Stomach (tissue), 9 donors: ENCODE results near the gene ATXN7L2. TPM values are rescaled to one million over a fixed set of nuclear protein-coding genes. Genes with fewer than 3 reads are reported as not detected.

ENCODE experiments used
- DNase-seq, 2 donors: peaks; one replicate each; pipeline versions ENCODE4 v3.0.0 to v3.0.0-alpha.2; 2013 to 2019
- H3K27ac ChIP-seq, 5 donors: fragments of 200-600 bp in 4 of 5; sonication (generic) in 4 of 5; one replicate each; pipeline ENCODE4 v1.5.1; 2013 to 2019; ENCODE audit warnings: mild to moderate bottlenecking in 1 of 5, moderate library complexity in 1 of 5
- H3K27me3 ChIP-seq, 3 donors: fragments of 200-600 bp; sonication (generic); one replicate each; pipeline ENCODE4 v1.5.1; 2017 to 2019; ENCODE audit warnings: mixed run types in 1 of 3
- H3K36me3 ChIP-seq, 4 donors: fragments of 200-600 bp; sonication (generic); 1 replicate in 3 of 4; 2 replicates in 1 of 4; pipeline ENCODE4 v1.5.1; 2016 to 2019
- H3K4me1 ChIP-seq, 4 donors: fragments of 200-600 bp; sonication (generic); one replicate each; pipeline ENCODE4 v1.5.1; 2016 to 2019
- H3K4me3 ChIP-seq, 4 donors: fragments of 200-600 bp; sonication (generic) in 3 of 4; one replicate each; pipeline ENCODE4 v1.5.1; 2016 to 2019; ENCODE audit warnings: mild to moderate bottlenecking in 1 of 4
- H3K9me3 ChIP-seq, 4 donors: fragments of 200-600 bp; sonication (generic); one replicate each; pipeline ENCODE4 v1.5.1; 2016 to 2019
- EP300 ChIP-seq: sonication (generic); formaldehyde crosslinking; IDR thresholded peaks from one replicate; pipeline ENCODE4 v1.6.1; 2017; ENCODE audit warnings: antibody characterized with exemption
- POLR2A ChIP-seq, 4 donors: fragments of 450-650 bp; IDR thresholded peaks; one replicate each; pipeline ENCODE4 v1.6.1; 2016; ENCODE audit warnings: antibody characterized with exemption in 4 of 4, control low read depth in 2 of 4, mild to moderate bottlenecking in 1 of 4, moderate library complexity in 1 of 4
- POLR2AphosphoS5 ChIP-seq, 3 donors: sonication (generic); formaldehyde crosslinking; IDR thresholded peaks; one replicate each; pipeline ENCODE4 v1.6.1; 2016; ENCODE audit warnings: antibody characterized with exemption in 3 of 3
- WGBS, 5 donors: extraction: QIAGEN DNeasy Blood & Tissue Kit in 3 of 5; methylation state at CpG; one replicate each; pipeline versions ENCODE4 v1.1.5 to v1.1.7; 2013 to 2018; 5-methylcytosine and 5-hydroxymethylcytosine counted together
- intact Hi-C: fragments of 100-400 bp; cut with DNase I; formaldehyde crosslinking; loops from one replicate; pipeline ENCODE4 v1.15.1; 2023; ENCODE audit warnings: low total_unique reads
- polyA plus RNA-seq, 3 donors: library from polyadenylated mRNA; stranded (reverse); fragments of 200-250 nt; gene quantifications; one replicate each; pipeline ENCODE4 v1.2.3, GENCODE V29; 2013
- total RNA-seq, 5 donors: library from RNA; depleted of rRNA; stranded (reverse); fragments of >200 nt; gene quantifications; one replicate each; pipeline versions ENCODE4 v1.1.0 to v1.2.3, GENCODE V29; 2014 to 2016
- TF ChIP-seq, protein P1 (sequence below), 7 experiments: fragments of 450-650 bp in 4 of 7; fragments of 200-600 bp in 3 of 7; sonication (generic) in 3 of 7; IDR thresholded peaks; one replicate each; pipeline ENCODE4 v1.5.1; 2016 to 2019; ENCODE audit warnings: antibody characterized with exemption in 7 of 7, control low read depth in 2 of 7, mild to moderate bottlenecking in 1 of 7
- donor health status: healthy with polysubstance abuse.
- donor health status: Bipolar disorder and iron deficiency.
- donor health status: healthy.

Gene ATXN7L2
- total and polyA plus RNA-seq, 8 donors: 0.29 to 6.3 (median 4.0) TPM; not detected in 1

DNA sequence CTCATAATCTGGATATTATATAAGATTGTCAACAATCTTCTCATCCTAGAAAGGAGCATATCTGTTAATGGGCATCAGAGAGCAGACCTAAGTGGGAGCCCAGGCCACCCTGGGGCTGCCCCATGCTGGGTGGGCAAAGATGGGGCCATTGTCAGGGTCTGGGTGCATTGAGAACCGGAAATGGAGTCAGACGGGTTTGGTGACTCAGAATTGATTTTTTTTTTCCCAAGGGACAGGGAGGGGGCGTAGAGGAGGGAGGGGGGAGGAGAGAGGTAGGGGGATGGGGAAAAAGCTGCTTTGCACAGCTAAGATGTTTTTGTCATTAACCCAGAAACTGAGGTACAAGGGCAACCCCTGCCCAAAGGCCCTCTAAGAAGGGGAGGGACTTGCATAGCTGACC is 1.3 kb downstream of the ATXN7L2 start:
- intact Hi-C loops: no loop called here
- peak overlapping the region in 3 of 4 donors; percentile 74 to 87 (median 83) for H3K4me3 ChIP-seq
- H3K27me3 ChIP-seq: no peaks in the 10 kb centered on the region
- H3K9me3 ChIP-seq: no peaks in the 10 kb centered on the region
- TF ChIP-seq, protein P1, sequence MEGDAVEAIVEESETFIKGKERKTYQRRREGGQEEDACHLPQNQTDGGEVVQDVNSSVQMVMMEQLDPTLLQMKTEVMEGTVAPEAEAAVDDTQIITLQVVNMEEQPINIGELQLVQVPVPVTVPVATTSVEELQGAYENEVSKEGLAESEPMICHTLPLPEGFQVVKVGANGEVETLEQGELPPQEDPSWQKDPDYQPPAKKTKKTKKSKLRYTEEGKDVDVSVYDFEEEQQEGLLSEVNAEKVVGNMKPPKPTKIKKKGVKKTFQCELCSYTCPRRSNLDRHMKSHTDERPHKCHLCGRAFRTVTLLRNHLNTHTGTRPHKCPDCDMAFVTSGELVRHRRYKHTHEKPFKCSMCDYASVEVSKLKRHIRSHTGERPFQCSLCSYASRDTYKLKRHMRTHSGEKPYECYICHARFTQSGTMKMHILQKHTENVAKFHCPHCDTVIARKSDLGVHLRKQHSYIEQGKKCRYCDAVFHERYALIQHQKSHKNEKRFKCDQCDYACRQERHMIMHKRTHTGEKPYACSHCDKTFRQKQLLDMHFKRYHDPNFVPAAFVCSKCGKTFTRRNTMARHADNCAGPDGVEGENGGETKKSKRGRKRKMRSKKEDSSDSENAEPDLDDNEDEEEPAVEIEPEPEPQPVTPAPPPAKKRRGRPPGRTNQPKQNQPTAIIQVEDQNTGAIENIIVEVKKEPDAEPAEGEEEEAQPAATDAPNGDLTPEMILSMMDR (IDR thresholded peaks at IDR 0.05): no peak
- TF ChIP-seq POLR2A (IDR thresholded peaks at IDR 0.05) (no peak), EP300 (no peak), POLR2AphosphoS5 (IDR thresholded peaks at IDR 0.05) (no peak)
- no peak overlapping the region for H3K27ac ChIP-seq
- DNase-seq: no peak
- H3K36me3 ChIP-seq: peaks cover 7 to 37% (median 34%) of the 10 kb centered on the region in 4 donors
- peaks cover 12 to 27% (median 24%) of the 10 kb centered on the region in 4 donors for H3K4me1 ChIP-seq
- WGBS, 5 donors: 0 to 30% (median 17%) methylated on average over 3 of the region's 3 CpGs

GRCh38 chr1:109487261-109487660 is 3.6 kb downstream of the ATXN7L2 start:
- TF ChIP-seq EP300: no peak
- TF ChIP-seq, protein P1 (IDR thresholded peaks at IDR 0.05): no peak
- TF ChIP-seq POLR2AphosphoS5 (IDR thresholded peaks at IDR 0.05): no peak
- no peak for TF ChIP-seq POLR2A (IDR thresholded peaks at IDR 0.05)
- no peak for DNase-seq
- intact Hi-C loops: no loop called here
- H3K4me3 ChIP-seq: no peak overlapping the region
- WGBS, 5 donors: 61 to 77% (median 69%) methylated on average over 5 of the region's 5 CpGs
- H3K9me3 ChIP-seq: no peaks in the 10 kb centered on the region
- H3K27me3 ChIP-seq: no peaks in the 10 kb centered on the region
- peaks cover 12 to 33% (median 27%) of the 10 kb centered on the region in 4 donors for H3K4me1 ChIP-seq
- no peak overlapping the region for H3K27ac ChIP-seq
- peaks cover 7 to 53% (median 35%) of the 10 kb centered on the region in 4 donors for H3K36me3 ChIP-seq

GRCh38 chr1:109488201-109488600 is 4.5 kb downstream of the ATXN7L2 start:
- WGBS, 5 donors: 76 to 82% (median 77%) methylated on average over 5 of the region's 5 CpGs
- peaks cover 7 to 56% (median 35%) of the 10 kb centered on the region in 4 donors for H3K36me3 ChIP-seq
- intact Hi-C loops: no loop called here

DNA sequence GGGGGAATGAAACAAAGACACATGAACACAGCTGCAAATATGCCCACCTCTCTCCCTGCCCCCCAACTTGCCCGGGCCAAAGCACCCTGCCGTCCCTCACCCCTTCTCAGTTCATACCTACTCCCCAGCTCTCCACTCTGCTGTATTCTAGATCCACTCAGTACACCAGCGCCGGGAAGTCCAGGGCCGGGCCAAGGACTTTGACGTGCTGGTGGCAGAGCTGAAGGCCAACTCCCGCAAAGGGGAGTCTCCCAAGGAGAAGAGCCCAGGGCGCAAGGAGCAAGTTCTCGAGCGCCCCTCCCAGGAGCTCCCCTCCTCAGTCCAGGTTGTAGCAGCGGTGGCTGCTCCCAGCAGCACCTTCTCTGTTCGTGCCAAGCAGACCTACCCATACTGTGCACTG is 5.0 kb downstream of the ATXN7L2 start:
- DNase-seq: no peak
- Histone ChIP-seq H3K27ac (no peak overlapping the region), H3K4me3 (no peak overlapping the region), H3K36me3 (peaks cover 7 to 56% (median 35%) of the 10 kb centered on the region in 4 donors), H3K9me3 (no peaks in the 10 kb centered on the region), H3K27me3 (no peaks in the 10 kb centered on the region), H3K4me1 (peaks cover 12 to 34% (median 24%) of the 10 kb centered on the region in 4 donors)
- intact Hi-C loops: no loop called here
- no peak for TF ChIP-seq EP300
- no peak for TF ChIP-seq POLR2AphosphoS5 (IDR thresholded peaks at IDR 0.05)
- TF ChIP-seq POLR2A (IDR thresholded peaks at IDR 0.05): no peak
- TF ChIP-seq, protein P1 (IDR thresholded peaks at IDR 0.05): no peak
- WGBS, 5 donors: 89 to 96% (median 95%) methylated on average over 12 of the region's 12 CpGs

More at GRCh38 chr1:109488201-109488600, 4.5 kb downstream of the ATXN7L2 start:
- DNase-seq: no peak
- H3K27me3 ChIP-seq: no peaks in the 10 kb centered on the region
- H3K4me1 ChIP-seq: peaks cover 12 to 31% (median 23%) of the 10 kb centered on the region in 4 donors
- no peak overlapping the region for H3K27ac ChIP-seq
- H3K4me3 ChIP-seq: no peak overlapping the region
- no peak for TF ChIP-seq POLR2AphosphoS5 (IDR thresholded peaks at IDR 0.05)
- no peak for TF ChIP-seq EP300
- TF ChIP-seq, protein P1 (IDR thresholded peaks at IDR 0.05): no peak
- TF ChIP-seq POLR2A (IDR thresholded peaks at IDR 0.05): no peak
- no peaks in the 10 kb centered on the region for H3K9me3 ChIP-seq
